ENCODE results near the gene POLR2A.
A peak's percentile ranks its signal among the peaks of the same experiment; 100 is the strongest.

POLR2A gene
- 113 to 466 reads per million in 2 donors for total RNA-seq

- DNase-seq: peak; percentile 98
Observed at GRCh38 chr17:7484067-7484918, at the start of gene POLR2A. POLR2A (plus strand) TSS chr17:7484366.

DNA sequence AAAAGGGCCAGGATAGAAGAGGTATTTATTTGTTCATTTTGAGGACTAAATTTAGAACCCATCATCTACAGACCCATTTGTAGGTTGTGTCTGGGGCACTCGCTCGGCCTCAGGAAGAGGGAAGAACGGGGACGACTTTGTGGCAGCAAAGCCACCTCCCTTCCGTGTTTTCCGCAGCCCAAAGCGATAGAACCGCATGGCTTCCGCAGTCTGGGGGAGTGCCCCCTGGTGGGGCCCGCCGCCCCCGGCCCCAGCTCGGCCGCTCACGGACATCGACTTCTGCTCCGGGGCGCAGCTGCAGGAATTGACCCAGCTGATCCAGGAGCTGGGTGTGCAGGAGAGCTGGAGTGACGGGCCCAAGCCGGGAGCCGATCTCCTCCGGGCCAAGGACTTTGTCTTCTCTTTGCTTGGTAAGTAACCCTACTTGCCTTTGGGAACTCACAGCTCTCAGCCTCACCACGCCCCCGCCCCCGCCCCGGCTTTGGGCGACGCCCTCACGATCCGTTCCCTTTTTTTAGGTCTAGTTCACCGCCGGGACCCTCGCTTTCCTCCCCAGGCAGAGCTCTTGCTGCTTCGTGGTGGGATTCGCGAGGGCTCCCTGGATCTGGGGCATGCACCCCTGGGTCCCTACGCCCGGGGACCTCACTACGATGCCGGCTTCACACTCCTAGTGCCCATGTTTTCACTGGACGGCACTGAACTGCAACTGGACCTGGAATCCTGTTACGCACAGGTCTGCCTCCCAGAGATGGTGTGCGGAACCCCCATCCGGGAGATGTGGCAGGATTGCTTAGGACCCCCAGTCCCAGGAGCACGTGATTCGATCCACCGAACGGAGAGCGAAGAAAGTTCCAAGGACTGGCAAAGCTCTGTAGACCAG, 48.2 kb upstream of the POLR2A start:
- DNase-seq: peak; percentile 46

GRCh38 chr17:7436556-7437368, 47.4 kb upstream of the POLR2A start:
- peak; percentile 66 for DNase-seq

GRCh38 chr17:7437369-7437863, 46.8 kb upstream of the POLR2A start:
- DNase-seq: no peak

DNA sequence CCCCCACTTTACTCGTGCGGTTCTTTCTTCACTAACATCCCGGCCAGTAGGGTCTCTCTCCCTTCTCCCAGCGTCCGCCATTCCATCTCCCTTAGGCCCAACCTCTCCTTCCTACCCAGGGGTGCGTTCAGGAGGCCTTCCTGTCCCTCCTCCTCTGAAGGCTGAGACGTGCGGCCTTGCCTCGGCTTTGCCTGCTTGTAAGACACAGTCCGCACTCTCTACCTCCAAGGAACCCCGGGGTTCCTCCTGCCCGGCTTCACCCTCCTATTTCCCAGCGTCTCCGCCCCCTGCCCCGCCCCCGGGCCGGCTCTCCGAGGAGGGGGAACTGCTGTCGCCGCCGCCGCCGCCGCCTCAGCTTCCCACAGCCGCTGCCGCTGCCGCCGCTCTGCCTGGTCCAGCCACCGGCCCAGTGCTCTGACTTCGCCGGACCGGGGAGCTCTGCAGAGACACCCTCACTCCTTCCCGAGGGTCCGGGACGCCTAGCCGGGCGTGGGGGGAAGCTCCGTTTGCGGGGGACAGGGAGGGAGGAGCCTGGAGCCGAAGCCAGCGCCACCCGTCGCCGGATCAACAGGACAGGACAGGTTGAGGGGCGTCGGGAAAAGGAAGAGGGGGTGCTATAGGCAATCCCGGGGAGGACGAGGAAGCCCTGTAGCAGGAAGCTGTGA, 46.1 kb upstream of the POLR2A start:
- peak; percentile 42 for DNase-seq

DNA sequence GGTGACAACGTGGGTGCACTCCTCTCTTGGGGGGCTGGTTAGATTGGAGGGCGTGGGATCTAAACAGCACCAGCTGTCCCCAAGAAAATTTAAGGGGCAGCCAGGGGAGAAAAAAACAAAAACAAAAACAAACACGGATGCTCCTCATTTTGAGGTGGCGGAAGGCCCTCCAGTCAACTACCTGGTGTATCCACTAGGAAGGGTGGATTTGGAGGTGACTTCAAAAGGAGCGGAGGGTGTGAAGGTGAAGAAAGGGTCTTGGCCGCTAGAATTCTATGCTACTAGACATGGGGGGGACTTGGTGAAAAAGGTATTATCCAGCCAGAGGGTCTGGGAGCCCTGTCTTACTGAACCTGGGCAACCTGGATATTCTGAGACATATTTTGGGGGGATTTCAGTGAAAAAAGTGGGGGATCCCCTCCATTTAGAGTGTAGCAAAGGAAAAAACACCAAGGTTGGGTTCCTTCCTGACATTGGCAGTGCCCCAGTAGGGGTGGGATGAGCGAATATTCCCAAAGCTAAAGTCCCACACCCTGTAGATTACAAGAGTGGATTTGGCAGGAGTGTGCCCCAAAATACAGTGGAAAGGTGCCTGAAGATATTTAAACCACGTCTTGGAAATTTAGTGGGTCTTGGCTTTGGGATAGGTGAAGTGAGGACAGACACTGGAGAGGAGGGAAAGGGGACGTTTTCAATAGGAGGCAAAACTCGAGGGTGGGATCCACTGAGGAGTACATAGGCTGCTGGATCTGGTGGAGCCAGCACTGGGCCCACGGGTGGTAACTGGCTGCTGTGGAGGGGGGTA, 45.3 kb upstream of the POLR2A start:
- DNase-seq: no peak

DNA sequence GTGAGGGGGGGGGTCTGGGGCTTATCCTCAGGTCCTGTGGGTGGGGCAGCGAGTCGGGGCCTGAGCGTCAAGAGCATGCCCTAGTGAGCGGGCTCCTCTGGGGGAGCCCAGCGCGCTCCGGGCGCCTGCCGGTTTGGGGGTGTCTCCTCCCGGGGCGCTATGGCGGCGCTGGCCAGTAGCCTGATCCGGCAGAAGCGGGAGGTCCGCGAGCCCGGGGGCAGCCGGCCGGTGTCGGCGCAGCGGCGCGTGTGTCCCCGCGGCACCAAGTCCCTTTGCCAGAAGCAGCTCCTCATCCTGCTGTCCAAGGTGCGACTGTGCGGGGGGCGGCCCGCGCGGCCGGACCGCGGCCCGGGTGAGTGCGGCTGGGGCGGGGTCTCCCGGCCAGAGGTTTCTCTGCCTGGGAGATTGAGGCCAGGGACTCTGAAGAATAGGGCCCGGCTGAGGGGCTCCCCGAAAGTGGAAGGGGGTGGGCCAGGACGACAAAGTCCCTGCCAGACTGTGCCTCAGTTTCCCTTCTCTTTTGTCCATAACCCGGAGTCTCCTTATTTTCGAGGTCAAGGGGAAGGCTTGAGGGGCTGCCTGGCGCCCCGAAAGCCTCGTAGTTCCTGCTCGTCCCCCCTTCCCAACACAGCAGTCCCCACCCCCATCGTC, 44.6 kb upstream of the POLR2A start, which contains the start of gene FGF11:
Gene FGF11, plus strand, starts transcription at position 51 of the 651 bp plus-strand sequence. Its CDS starts 109 bp downstream, at position 160.
- no peak for DNase-seq

DNA sequence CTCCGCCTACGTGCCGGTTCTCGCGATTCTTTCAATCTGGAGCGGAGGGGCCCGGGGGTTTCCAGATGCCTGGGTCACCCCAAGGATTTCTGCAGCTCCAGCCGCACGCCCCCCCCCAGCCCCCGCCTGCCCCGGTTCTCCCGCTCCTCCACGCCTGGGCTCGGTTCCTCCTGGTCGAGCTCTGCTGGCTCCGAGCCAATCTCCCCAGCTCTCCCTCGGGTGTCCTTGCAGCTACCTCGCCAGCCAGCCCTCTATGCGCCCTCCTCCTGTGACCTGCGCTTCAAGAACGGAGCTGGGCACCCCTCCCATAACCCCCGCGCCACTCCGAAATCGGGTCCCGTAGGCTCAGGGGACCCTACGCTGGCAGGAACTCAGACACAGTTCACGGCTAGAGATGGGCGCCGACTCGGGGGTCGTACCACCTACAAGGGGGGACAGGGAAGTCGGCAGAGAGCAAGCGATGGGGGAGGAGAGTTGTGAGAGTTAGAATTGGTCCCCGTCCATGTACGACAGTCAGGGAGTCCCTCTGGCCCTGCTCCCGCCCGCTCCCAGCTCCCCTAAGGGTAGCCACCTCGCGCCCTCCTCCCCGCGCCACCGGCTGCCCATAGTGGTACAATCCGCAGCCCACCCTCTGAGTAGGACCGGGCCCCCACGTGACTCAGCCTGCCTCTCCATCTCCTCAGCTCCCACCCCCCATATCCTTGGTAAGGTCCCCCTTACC, 43.9 kb upstream of the POLR2A start:
- DNase-seq: peak; percentile 27

GRCh38 chr17:7440834-7441195, 43.4 kb upstream of the POLR2A start:
- DNase-seq: no peak

GRCh38 chr17:7441266-7441665, 42.9 kb upstream of the POLR2A start:
- no peak for DNase-seq

GRCh38 chr17:7442142-7442541, 42.0 kb upstream of the POLR2A start:
- DNase-seq: no peak

DNA sequence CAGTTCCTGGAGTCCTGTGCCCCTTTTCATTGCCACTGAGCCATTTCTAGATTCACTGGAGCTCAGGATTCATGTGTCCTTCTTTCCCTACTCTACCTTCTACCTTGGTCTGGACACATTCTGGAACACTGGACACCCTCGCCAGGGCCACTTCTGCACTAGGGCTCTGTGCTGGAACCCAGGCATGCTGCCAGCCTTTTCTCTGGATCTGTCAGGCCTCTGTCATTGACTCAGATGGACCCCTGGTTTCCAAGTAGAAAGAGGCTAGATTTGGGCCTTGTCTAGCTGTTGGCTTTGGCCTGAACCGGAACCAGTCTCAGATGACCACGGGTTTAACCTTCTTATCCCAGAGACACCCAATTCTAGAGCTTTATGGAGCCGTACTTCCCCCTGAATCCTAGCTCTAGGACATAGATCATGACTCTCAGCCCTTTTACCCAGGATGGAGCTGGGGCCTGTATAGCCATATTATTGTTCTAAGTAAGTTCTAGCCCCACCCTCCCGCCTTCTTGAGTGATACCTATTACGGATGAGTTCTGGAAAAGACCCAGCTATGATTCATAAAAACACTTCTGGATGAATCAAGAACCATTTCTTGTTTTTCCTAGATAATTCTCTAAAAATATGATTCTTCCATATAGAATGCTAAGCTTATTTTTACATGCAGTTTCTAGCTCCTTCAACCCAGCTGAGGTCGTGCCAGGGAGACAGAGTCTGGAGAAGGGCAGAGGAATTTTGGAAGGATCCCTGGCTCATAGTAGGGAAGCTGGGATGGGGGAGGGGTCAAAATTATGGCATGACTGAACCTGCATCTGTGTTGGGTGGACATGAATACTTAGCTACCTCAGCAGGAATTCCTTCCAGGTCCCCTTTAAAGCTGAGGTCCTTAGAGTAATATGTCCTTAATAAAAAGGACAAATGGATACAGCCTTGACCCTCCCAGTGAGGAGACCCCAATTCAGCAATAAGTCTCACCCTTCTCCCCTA, 40.4 kb upstream of the POLR2A start:
- no peak for DNase-seq

GRCh38 chr17:7444682-7445618, 39.2 kb upstream of the POLR2A start, which contains the start of gene CHRNB1:
CHRNB1 (plus strand) TSS chr17:7445061; CDS start chr17:7445128, 67 bp downstream.
- DNase-seq: no peak

DNA sequence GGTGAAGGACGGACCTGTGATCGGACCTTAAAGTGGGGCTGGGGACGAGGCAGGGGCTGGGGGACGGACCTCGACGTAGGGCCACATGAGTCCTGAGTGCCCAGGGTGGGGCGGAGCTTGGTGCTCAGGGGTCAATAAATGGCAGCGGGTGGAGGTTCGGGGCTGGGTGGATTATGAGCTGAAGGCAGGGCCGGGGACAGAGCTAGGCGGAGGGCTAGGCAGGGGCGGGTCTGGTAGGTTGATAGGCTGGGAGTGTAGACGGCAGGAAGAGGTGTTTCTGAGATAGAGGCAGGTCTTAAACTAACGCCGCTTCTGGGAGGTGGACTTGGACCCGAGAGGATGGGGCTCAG, 38.6 kb upstream of the POLR2A start:
- peak; percentile 25 for DNase-seq

DNA sequence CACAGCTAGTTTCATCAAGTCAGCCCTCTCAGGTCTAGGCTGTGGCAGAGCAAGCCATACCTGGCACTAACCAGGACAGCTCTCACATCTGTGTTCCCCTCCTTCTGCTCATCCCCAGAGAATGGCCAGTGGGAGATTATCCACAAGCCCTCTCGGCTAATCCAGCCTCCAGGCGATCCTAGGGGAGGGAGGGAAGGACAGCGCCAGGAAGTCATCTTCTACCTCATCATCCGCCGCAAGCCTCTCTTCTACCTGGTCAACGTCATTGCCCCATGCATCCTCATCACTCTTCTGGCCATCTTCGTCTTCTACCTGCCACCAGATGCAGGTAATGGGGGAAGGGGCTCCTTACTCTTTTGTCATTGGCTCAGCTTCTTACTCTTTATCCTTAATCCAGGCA, 35.7 kb upstream of the POLR2A start:
- DNase-seq: no peak

DNA sequence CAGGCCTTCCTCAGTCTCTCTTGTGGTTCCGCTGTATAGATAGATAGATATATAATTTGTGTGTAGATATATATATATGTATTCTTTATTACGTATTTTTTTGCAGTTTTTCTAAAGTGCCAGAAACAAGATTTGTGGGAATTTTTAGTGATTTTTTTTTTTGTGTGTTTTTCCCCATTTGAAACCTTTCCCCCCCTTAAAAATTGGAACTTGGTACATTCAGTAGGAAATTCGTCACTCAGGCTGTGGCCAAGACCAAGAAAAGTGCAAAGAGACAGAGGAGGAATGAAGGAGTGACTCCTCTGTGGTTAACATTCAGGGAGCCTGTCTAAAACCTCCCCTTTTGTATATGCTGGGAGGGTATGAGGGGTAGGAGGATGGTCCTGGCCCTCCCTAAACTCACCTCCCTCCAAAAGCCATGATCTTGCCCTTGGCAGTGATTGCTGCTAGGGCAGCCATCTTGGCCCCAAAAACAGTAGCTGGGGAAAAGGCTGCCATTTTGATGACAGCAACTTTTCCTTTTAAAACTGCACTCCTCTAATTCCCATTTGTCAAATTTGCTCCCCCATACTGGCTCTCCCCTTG, 24.1 kb upstream of the POLR2A start:
- DNase-seq: no peak

All from T-helper 9 cell (primary cell).